Heart right ventricle (tissue), 16 donors: ENCODE measurements around the gene KHNYN. TPM values are rescaled to one million over a fixed set of nuclear protein-coding genes. Genes with fewer than 3 reads are reported as not detected.
"Not testable (repeated sequence)": the region's sequence is repeated elsewhere in the genome, so short reads cannot be mapped to it uniquely, and the experiment has no call there.

Experiments used
- ATAC-seq, 8 donors: fragments of 200-7000 bp; cut with Tn5 transposase; one replicate each; pipeline ENCODE4 v1.9.1; 2020; ENCODE audit warnings: mild to moderate bottlenecking in 8 of 8, moderate library complexity in 8 of 8, moderate number of reproducible peaks in 1 of 8
- DNase-seq, 2 donors: peaks; one replicate each; pipeline ENCODE4 v3.0.0-alpha.2; 2020
- H3K27ac ChIP-seq, 10 donors: fragments of 200-600 bp; sonication (generic) in 2 of 10; one replicate each; pipeline versions ENCODE4 v1.5.0 to v1.8.0; 2020 to 2022; ENCODE audit warnings: mild to moderate bottlenecking in 3 of 10
- H3K27me3 ChIP-seq, 7 donors: fragments of 200-600 bp; one replicate each; pipeline ENCODE4 v1.8.0; 2021 to 2022; ENCODE audit warnings: mild to moderate bottlenecking in 2 of 7
- H3K36me3 ChIP-seq, 9 donors: fragments of 200-600 bp; sonication (generic) in 1 of 9; one replicate each; pipeline versions ENCODE4 v1.5.0 to v1.8.0; 2020 to 2022; ENCODE audit warnings: mild to moderate bottlenecking in 2 of 9
- H3K4me1 ChIP-seq, 9 donors: fragments of 200-600 bp; sonication (generic) in 1 of 9; one replicate each; pipeline versions ENCODE4 v1.5.0 to v1.8.0; 2020 to 2022; ENCODE audit warnings: mild to moderate bottlenecking in 4 of 9
- H3K4me3 ChIP-seq, 10 donors: fragments of 200-600 bp; sonication (generic) in 2 of 10; one replicate each; pipeline versions ENCODE4 v1.5.0 to v1.8.0; 2020 to 2022; ENCODE audit warnings: mild to moderate bottlenecking in 7 of 10, moderate library complexity in 2 of 10
- H3K9me3 ChIP-seq, 11 donors: fragments of 200-600 bp in 10 of 11; sonication (generic) in 2 of 11; one replicate each; pipeline versions ENCODE4 v1.5.0 to v1.8.0; 2013 to 2022; ENCODE audit warnings: mild to moderate bottlenecking in 2 of 11, control low read depth in 1 of 11, moderate library complexity in 1 of 11
- CTCF ChIP-seq, 9 donors: fragments of 200-600 bp; sonication (generic) in 2 of 9; IDR thresholded peaks; one replicate each; pipeline versions ENCODE4 v1.5.0 to v1.8.0; 2021 to 2022; ENCODE audit warnings: antibody characterized with exemption in 9 of 9, mild to moderate bottlenecking in 5 of 9, moderate library complexity in 1 of 9
- WGBS, 2 donors: extraction: QIAGEN DNeasy Blood & Tissue Kit; methylation state at CpG; one replicate each; pipeline ENCODE4 v1.1.7; 2013; ENCODE audit warnings: inconsistent platforms in 1 of 2; 5-methylcytosine and 5-hydroxymethylcytosine counted together
- intact Hi-C, 10 donors: fragments of 100-400 bp; cut with DNase I; formaldehyde crosslinking; loops; one replicate each; pipeline versions ENCODE4 v1.11.1 to v1.14.2; 2022
- polyA plus RNA-seq, 2 donors: library from polyadenylated mRNA; stranded (reverse); fragments of 200-250 nt; gene quantifications; one replicate each; pipeline ENCODE4 v1.2.3, GENCODE V29; 2013
- total RNA-seq, 10 donors: library from RNA; stranded (reverse); fragmentation: NEBNext Ultra II Directional in 3 of 10; extraction: Animal tissue kit (Norgen Biotek cat#: 25700) in 3 of 10; gene quantifications; one replicate each; pipeline versions ENCODE4 v1.2.1 to v1.2.4, GENCODE V29; 2021 to 2023
- donor health status: Arrhythmogenic right ventricular cardiomyopathy.
- donor health status: ischemic (EF 13 %, LVEDD 7.1; RV severe dilation, severe dysfunction).
- donor health status: healthy with polysubstance abuse.
- donor health status: DM: no; HTN: yes; CAD: no.
- donor health status: DM: no; HTN: no; CAD: no.
- donor health status: ischemic (EF 25% LVEDD 6.9; RV normal size, moderate dysfunction).
- donor health status: ischemic (EF 25% LVEDD 5.7; RV mildly dilated, moderate dysfunction).
- donor health status: healthy.
- donor health status: DM: yes; HTN: yes; CAD: no.
- donor health status: Ischemic cardiomyopathy.
- donor health status: ischemic (EF 35%, LVEDD 5.7; RV mildly dilated, moderate dysfunction).
- donor health status: nonischemic (EF 11% LVEDD 7.7; RV severe dilation, severe dysfunction).
- donor health status: DM: yes; HTN: yes; CAD: no.
- donor health status: PGD.
- donor health status: ischemic (EF 29% LVEDD 5.4; RV normal size, mild dysfunction).
- donor health status: nonischemic (EF 23%, LVEDD 6.1; RV moderate dilation, normal function).

The KHNYN gene
- total and polyA plus RNA-seq, 12 donors: 14.0 to 30.1 (median 17.9) TPM

DNA sequence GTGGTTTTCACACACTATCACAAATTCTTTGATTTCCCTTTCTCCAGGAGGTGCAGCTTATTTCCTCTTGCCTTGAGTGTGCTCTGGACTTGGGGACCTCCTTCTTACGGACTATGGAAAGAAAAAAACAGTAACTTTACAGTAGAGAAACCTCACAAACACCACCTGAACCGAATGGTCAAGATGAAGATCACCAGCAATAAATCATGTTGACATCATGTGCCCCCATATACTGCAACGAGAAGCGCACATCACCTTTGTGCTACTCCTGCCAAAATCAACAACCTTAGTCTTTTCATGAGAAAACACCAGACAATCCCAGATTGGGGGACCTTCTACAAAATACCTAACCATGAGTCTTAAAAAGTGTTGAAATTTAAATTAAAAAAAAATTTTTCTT is 44.2 kb upstream of the KHNYN start:
- H3K27ac ChIP-seq: no peak overlapping the region
- 89 to 90% methylated on average over 4 of the region's 4 CpGs for WGBS, 2 donors
- no peak for DNase-seq
- intact Hi-C loops: no loop called here
- ATAC-seq: no peak
- H3K27me3 ChIP-seq: peaks cover 0 to 8% (median 0%) of the 10 kb centered on the region in 7 donors
- H3K9me3 ChIP-seq: no peaks in the 10 kb centered on the region
- no peaks in the 10 kb centered on the region for H3K36me3 ChIP-seq
- peaks cover 0 to 13% (median 5%) of the 10 kb centered on the region in 9 donors for H3K4me1 ChIP-seq
- no peak overlapping the region for H3K4me3 ChIP-seq
- no peak for TF ChIP-seq CTCF (IDR thresholded peaks at IDR 0.05)

GRCh38 chr14:24387009-24387345 is 42.8 kb upstream of the KHNYN start:
- ATAC-seq: no peak
- H3K27me3 ChIP-seq: peaks cover 0 to 14% (median 0%) of the 10 kb centered on the region in 7 donors
- no peak for TF ChIP-seq CTCF (IDR thresholded peaks at IDR 0.05)
- WGBS, 2 donors: 90 to 98% methylated on average over 2 of the region's 2 CpGs
- H3K36me3 ChIP-seq: no peaks in the 10 kb centered on the region
- no peaks in the 10 kb centered on the region for H3K9me3 ChIP-seq
- no peak for DNase-seq
- peaks cover 0 to 14% (median 5%) of the 10 kb centered on the region in 9 donors for H3K4me1 ChIP-seq
- intact Hi-C loops: no loop called here
- no peak overlapping the region for H3K4me3 ChIP-seq
- H3K27ac ChIP-seq: no peak overlapping the region

- H3K4me3 ChIP-seq, DNase-seq, ATAC-seq, H3K27ac ChIP-seq, H3K36me3 ChIP-seq, H3K9me3 ChIP-seq, intact Hi-C loops: not testable (repeated sequence)
- H3K4me1 ChIP-seq: peaks cover 0 to 18% (median 7%) of the 10 kb centered on the region in 9 donors
- 89 to 90% methylated on average over 5 of the region's 5 CpGs for WGBS, 2 donors
- H3K27me3 ChIP-seq: peaks cover 0 to 14% (median 0%) of the 10 kb centered on the region in 7 donors
Measured at GRCh38 chr14:24387579-24387978, 42.2 kb upstream of the KHNYN start.

- Histone ChIP-seq H3K27me3 (peaks cover 0 to 14% (median 0%) of the 10 kb centered on the region in 7 donors), H3K9me3 (no peaks in the 10 kb centered on the region), H3K4me3 (no peak overlapping the region), H3K27ac (peak overlapping the region in 4 of 10 donors; percentile 4 to 35 (median 26)), H3K4me1 (peaks cover 0 to 18% (median 7%) of the 10 kb centered on the region in 9 donors), H3K36me3 (no peaks in the 10 kb centered on the region)
- WGBS, 2 donors: 51% methylated on average over 2 of the region's 2 CpGs
- DNase-seq (no peak), ATAC-seq (peak in 3 of 8 donors; percentile 21 to 32 (median 29))
- intact Hi-C loops: no loop called here
- no peak for TF ChIP-seq CTCF (IDR thresholded peaks at IDR 0.05)
Measured at GRCh38 chr14:24388474-24389179, 41.1 kb upstream of the KHNYN start.

DNA sequence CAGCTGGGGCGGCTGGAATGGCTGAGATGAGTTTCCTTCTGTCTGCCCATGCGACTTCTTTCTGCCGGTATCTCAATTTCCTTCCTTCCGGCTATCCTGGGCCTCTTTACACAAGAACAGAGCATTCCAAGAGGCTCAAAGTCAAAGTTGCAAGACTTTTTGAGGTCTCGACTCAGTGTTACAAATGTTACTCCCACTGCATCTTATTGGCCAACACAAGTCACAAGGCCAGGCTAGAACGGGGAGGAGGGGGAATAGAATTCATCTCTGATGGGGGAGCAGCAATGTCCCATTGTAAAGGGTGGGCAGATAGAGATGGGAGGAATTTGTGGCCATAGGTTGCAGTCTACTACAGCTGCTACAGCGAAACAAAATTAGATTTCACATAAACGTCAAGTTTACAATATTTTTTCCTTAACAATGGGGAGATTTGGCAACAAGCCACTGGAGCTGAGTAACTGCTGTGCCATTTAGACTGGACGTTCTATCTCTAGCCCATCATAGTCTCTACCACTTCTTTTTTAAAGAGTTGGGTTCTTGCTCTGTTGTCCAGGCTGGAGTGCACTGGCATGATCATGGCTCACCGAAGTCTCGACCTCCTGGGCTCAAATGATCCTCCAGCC is 40.4 kb upstream of the KHNYN start:
- no peak overlapping the region for H3K4me3 ChIP-seq
- intact Hi-C loops: no loop called here
- ATAC-seq (peak in 6 of 8 donors; percentile 22 to 65 (median 52)), DNase-seq (no peak)
- H3K36me3 ChIP-seq: no peaks in the 10 kb centered on the region
- H3K27me3 ChIP-seq: peaks cover 0 to 11% (median 0%) of the 10 kb centered on the region in 7 donors
- peaks cover 0 to 18% (median 7%) of the 10 kb centered on the region in 9 donors for H3K4me1 ChIP-seq
- WGBS, 2 donors: 45 to 51% methylated on average over 11 of the region's 11 CpGs
- TF ChIP-seq CTCF (IDR thresholded peaks at IDR 0.05): no peak
- H3K27ac ChIP-seq: peak overlapping the region in 4 of 10 donors; percentile 4 to 35 (median 26)
- H3K9me3 ChIP-seq: no peaks in the 10 kb centered on the region
